Measurements from ENCODE around the gene NANOS3. TPM values are rescaled to one million over a fixed set of nuclear protein-coding genes. Genes with fewer than 3 reads are reported as not detected.
"Not testable (repeated sequence)": the region's sequence is repeated elsewhere in the genome, so short reads cannot be mapped to it uniquely, and the experiment has no call there.

Gene NANOS3
- total RNA-seq, 2 experiments from 2014 or later = 1.1 to 2.8 TPM

DNA sequence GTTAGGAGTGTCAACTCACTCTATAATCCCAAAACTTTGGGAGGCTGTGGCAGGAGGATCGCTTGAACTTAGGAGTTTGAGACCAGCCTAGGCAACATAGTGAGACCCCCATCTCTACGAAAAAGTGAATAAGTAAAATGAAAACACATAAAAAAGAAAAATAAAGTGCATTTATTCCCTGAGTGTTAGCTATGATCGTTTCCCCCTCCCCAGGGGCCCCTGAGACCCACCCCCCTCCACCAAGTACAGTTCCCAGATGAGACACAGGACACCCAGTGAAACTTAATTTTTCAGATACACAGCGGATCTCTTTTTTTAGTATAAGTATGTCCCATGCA lies 28.6 kb upstream of the NANOS3 start:
- Mint-ChIP-seq H3K27ac (no peak overlapping the region), H3K27me3 (no peaks in the 10 kb centered on the region)
- DNase-seq = no peak

DNA sequence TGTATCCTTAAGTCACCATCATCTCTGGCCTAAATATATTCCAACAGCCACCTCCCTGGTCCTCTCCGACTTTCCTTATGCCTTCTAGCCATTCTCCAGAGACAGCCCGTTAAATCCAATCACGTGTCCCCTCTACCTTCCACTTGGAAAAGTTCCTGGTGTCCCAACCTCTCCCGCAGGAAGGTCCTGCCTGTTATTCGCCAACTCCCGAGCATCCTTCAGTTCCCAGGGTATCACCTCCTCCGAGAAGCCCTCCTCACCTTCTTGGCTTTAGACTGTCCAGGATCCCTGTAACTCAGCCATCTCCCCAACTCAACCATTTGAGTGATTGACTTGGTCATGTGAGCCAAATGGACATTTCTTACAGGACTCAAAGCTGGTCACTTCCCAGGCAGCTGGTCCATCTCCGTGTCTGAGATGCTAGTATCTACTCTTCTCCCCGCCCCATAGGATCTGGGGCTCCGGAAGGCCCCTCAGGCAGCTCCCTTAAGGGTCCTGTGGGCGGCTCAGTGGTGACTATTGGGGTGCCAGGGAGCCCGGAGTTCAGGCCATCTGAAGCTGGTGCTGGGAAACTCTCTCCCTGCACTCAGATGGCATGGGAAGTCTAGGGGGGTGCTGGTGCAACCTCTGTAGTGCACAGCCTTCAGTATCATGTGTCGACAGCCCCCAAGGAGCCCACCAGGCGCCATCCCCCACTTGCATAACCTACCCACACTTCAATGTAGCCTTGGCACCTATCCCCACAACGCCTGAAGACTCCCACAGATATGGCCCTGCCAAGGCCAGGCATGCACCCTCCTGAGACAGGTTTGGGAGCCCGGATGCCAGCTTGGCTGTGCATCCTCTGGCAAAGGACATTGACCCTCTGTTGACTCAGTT lies 27.9 kb upstream of the NANOS3 start:
- H3K27me3 Mint-ChIP-seq = no peaks in the 10 kb centered on the region
- ATAC-seq (no peak), DNase-seq (no peak)
- H3K27ac Mint-ChIP-seq = peak overlapping the region; percentile 31
- no peaks in the 10 kb centered on the region for H3K36me3 Mint-ChIP-seq
- peaks cover 43% of the 10 kb centered on the region for H3K4me1 Mint-ChIP-seq
- CTCF ChIA-PET = interaction anchor here (1.1 to 9.2 kb wide), 4 partner anchors 12 to 66 kb away, joined by 5 to 91 read pairs (median 14); no protein-coding TSS in a partner anchor
- H3K4me3 Mint-ChIP-seq = no peak overlapping the region
- no peaks in the 10 kb centered on the region for H3K9me3 Mint-ChIP-seq (ENCODE audit: low read depth)

More for the DNA sequence above, 28.6 kb upstream of the NANOS3 start:
- no peaks in the 10 kb centered on the region for H3K36me3 Mint-ChIP-seq
- CTCF ChIA-PET = interaction anchor here (1.7 to 9.2 kb wide), 3 partner anchors 11 to 65 kb away, joined by 7 to 91 read pairs (median 20); no protein-coding TSS in a partner anchor
- no peak overlapping the region for H3K4me3 Mint-ChIP-seq
- H3K4me1 Mint-ChIP-seq = peaks cover 47% of the 10 kb centered on the region
- H3K9me3 Mint-ChIP-seq (ENCODE audit: low read depth) = no peaks in the 10 kb centered on the region
- ATAC-seq = no peak

DNA sequence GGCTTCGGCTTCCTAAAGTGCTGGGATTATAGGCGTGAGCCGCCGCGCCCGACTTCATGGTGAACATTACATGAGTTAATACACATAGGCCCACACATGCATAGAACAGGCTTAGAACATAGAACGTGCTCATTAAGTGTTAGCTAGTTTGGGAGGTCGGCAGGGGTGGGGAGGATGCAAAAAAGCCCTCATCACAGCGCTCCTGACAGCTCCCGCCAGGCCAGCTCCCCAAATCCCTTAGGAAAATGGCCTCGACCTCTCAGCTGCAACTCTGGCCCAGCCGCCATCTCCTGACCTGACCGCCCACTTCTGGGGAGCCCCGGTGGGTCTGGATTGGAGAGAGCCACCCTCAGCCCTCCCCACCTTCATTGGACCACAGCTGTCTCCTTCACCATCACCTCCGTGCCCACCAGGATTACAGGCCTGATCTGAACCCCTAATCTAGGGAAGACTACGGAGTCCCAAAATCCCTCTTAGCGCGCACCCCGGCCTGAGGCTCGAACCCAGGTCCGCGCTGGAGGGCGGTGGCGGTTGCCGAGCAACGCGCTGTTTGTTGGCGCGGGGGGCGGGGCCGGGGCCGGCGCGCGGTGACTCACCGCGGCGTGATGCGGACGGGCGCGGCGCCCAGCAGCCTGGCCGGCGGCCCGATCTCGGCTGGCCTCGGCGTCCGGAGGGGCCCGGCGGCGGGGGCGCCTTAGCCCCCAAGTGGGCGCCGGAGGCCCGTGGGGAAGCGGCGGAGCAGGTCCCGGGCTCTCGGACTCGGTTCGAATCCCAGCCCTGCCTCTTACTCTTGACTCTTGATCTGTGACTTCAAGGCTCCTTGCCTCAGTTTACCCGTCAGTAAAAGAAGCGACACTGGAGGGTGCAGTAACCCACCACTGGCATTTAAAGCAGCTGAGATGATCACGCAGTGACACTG lies 26.7 kb upstream of the NANOS3 start:
- CTCF ChIA-PET = interaction anchor here (1.1 to 9.2 kb wide), 4 partner anchors 12 to 67 kb away, joined by 3 to 91 read pairs (median 12); no protein-coding TSS in a partner anchor
- Mint-ChIP-seq H3K27me3 (no peaks in the 10 kb centered on the region), H3K4me3 (peak overlapping the region; percentile 51), H3K9me3 (ENCODE audit: low read depth) (no peaks in the 10 kb centered on the region), H3K36me3 (no peaks in the 10 kb centered on the region), H3K27ac (peak overlapping the region; percentile 75), H3K4me1 (peaks cover 31% of the 10 kb centered on the region)
- ATAC-seq (peak; percentile 7), DNase-seq (peak; percentile 77)

DNA sequence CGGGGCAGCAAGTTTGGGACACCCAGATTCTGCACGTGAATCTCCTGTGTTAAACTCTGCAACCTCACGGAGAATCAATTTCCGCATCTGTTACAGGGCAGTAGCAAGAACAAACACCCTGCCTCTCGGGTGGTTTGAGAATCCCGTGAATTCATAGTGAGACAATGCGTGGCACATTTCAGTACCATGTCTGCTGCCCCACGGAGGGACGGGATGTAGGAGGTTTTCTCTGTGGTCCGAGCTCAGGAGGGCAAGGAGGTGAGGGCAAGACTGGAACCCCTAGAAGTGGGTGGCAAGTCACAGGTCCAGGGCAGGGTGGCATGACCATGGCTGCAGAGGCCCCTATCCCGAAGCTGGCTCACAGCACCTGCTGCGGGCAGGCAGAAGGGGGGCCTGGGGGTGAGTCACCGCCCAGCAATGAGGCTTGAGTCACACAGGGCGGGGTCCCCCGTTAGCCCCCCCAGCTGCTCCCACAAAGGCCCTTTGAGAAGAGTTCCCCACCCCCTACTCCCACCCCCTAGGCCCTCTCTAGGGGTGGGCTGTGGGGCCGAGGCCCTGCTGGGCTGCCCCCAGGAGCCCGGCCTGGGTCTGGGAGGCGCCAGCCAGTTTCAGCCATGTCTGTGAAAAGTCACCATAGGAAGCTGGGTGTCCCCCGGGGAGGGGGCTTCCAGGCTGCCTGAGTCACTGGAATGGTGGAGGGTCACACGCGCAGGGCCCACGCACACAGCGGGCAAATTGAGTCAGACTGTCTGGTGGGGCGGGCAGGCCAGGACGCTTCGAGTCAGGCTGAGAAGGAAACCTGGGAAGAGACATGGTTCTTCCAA lies 25.8 kb upstream of the NANOS3 start:
- CTCF ChIA-PET = interaction anchor here (1.1 to 9.2 kb wide), 5 partner anchors 11 to 102 kb away, joined by 3 to 91 read pairs (median 5); no protein-coding TSS in a partner anchor
- ATAC-seq (no peak), DNase-seq (no peak)
- Mint-ChIP-seq H3K27me3 (no peaks in the 10 kb centered on the region), H3K4me3 (peak overlapping the region; percentile 51), H3K9me3 (ENCODE audit: low read depth) (no peaks in the 10 kb centered on the region), H3K27ac (peak overlapping the region; percentile 75), H3K36me3 (no peaks in the 10 kb centered on the region), H3K4me1 (peaks cover 25% of the 10 kb centered on the region)

DNA sequence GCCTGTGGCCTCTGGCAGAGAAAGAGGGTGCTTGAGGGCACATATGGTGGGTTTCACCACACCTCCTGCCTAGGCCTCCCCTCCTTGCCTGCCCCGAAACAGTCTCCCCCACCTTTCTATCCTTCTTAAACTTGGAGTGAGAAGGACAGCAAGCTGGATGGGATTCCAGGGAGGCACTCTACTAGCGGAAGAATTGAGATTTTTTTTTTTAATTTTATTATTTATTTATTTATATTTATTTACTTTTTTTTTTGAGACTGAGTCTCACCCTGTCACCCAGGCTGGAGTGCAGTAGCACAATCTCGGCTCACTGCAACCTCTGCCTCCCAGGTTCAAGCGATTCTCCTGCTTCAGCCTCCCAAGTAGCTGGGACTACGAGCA lies 25.2 kb upstream of the NANOS3 start:
- peaks cover 19% of the 10 kb centered on the region for H3K4me1 Mint-ChIP-seq
- H3K27me3 Mint-ChIP-seq; H3K27ac Mint-ChIP-seq; H3K9me3 Mint-ChIP-seq (ENCODE audit: low read depth); ATAC-seq; H3K4me3 Mint-ChIP-seq; H3K36me3 Mint-ChIP-seq; DNase-seq: not testable (repeated sequence)
- CTCF ChIA-PET = interaction anchor here (0.7 to 9.2 kb wide), 8 partner anchors 10 to 220 kb away, joined by 3 to 91 read pairs (median 3); partner anchors contain the start of gene MISP3

DNA sequence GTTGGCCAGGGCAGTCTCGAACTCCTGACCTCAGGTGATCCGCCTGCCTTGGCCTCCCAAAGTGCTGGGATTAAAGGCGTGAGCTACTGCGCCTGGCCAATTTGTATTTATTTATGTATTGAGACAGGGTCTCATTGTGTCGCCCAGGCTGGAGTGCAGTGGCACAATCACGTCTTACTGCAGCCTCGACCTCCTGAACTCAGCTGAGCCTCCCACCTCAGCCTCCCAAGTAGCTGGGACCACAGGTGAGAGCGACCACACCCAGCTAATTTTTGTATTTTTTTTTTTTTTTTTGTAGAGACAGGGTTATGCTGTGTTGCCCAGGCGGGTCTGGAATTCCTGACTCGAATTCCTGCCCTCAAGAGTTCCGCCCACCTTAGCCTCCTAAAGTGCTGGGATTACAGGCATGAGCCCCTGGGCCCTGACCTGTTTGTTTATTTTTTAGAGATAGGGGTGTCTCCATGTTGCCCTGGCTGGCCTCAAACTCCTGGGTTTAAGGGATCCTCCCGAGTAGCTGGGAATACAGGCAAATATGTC lies 24.7 kb upstream of the NANOS3 start:
- ATAC-seq; H3K27ac Mint-ChIP-seq; H3K9me3 Mint-ChIP-seq (ENCODE audit: low read depth); H3K4me3 Mint-ChIP-seq; H3K36me3 Mint-ChIP-seq; H3K27me3 Mint-ChIP-seq; DNase-seq: not testable (repeated sequence)
- H3K4me1 Mint-ChIP-seq = peaks cover 16% of the 10 kb centered on the region
- CTCF ChIA-PET = interaction anchor here (0.7 to 9.2 kb wide), 8 partner anchors 10 to 220 kb away, joined by 3 to 91 read pairs (median 3); partner anchors contain the start of gene MISP3

DNA sequence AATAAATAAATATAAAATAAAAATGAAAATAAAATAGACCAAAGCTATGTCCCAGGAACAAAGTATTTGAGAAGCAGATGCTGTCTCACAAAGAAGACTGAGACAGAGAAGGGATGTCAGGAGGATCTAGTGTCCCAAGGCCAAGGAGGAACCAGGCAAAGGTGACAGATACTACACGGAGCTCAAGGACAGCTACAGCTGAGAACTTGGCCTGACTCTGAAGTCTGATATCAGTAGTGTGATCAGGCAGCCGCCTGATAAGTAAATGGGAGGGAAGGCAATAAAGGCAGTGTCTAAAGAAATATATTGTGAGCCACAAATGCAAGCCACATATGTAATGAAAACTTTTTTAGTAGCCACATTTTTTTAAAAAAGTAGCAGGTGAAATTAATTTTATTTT lies 20.4 kb upstream of the NANOS3 start:
- Mint-ChIP-seq H3K27ac (no peak overlapping the region), H3K9me3 (ENCODE audit: low read depth) (no peaks in the 10 kb centered on the region), H3K36me3 (no peaks in the 10 kb centered on the region), H3K27me3 (no peaks in the 10 kb centered on the region), H3K4me3 (no peak overlapping the region), H3K4me1 (peaks cover 16% of the 10 kb centered on the region)
- ATAC-seq (no peak), DNase-seq (no peak)
- CTCF ChIA-PET = interaction anchor here (1.3 to 1.9 kb wide), 3 partner anchors 20 to 72 kb away, joined by 3 to 12 read pairs (median 3); no protein-coding TSS in a partner anchor

DNA sequence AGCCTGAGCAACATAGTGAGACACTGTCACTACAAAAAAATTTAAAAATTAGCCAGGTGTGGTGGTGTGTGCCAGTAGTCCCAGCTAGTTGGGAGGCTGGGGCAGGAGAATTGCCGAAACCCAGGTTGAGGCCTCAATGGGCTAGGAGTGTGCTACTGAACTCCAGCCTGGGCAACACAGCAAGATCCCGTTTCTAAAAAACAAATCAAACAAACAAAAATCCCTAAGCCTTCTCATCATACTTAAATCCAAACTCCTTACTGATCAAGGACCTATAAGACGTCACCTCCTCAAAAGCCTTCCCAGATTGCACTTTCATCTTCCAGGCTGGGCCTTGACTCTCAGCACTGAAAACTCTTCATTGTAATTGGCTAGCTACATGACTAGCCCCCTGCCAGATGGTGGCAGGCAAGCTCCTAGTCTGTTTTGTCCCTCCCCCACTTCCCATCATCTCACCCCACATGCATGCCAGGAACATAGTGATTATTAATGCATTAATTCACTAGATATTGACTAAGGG lies 17.5 kb upstream of the NANOS3 start:
- Mint-ChIP-seq H3K27ac (no peak overlapping the region), H3K9me3 (ENCODE audit: low read depth) (no peaks in the 10 kb centered on the region), H3K4me3 (no peak overlapping the region), H3K4me1 (peaks cover 31% of the 10 kb centered on the region), H3K27me3 (peaks cover 10% of the 10 kb centered on the region), H3K36me3 (no peaks in the 10 kb centered on the region)
- DNase-seq (no peak), ATAC-seq (no peak)
- CTCF ChIA-PET = interaction anchor here (0.6 to 8.6 kb wide), 2 partner anchors 73 to 104 kb away, joined by 3 to 244 read pairs; no protein-coding TSS in a partner anchor

DNA sequence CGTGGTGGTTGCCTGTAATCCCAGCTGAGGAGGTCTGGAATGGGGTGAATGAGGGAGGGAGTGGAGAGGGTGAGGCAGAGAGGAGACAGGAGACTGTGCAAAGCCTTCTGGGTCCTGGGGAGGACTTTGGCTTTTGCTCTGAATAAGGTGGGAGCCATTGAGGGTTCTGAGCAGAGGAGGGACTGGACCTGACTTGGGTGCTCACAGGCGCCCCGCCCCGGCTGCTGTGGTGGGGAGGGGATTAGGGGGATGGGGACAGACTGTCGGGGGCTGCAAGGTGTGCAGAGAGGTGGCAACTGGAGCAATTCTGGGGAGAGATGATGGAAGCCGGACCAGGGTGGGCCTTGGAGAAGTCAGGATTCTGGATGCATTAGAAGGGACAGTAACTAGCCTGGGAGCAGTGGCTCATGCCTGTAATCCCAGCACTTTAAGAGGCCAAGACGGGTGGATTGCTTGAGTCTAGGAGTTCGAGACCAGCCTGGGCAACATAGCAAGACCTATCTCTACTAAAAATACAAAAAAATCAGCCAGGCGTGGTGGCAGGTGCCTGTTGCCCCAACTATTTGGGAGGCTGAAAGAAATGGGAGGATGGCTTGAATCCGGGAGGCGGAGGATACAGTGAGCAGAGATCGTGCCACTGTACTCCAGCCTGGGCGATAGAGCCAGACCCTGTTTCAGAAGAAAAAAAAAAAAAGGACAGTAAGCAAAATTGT lies 16.1 kb upstream of the NANOS3 start:
- ATAC-seq (no peak), DNase-seq (no peak)
- peaks cover 35% of the 10 kb centered on the region for H3K4me1 Mint-ChIP-seq
- H3K9me3 Mint-ChIP-seq (ENCODE audit: low read depth) = no peaks in the 10 kb centered on the region
- peaks cover 13% of the 10 kb centered on the region for H3K27me3 Mint-ChIP-seq
- H3K36me3 Mint-ChIP-seq = no peaks in the 10 kb centered on the region
- H3K4me3 Mint-ChIP-seq = peak overlapping the region; percentile 91
- peak overlapping the region; percentile 92 for H3K27ac Mint-ChIP-seq
- CTCF ChIA-PET = interaction anchor here (0.6 to 8.6 kb wide), 18 partner anchors 11 to 583 kb away, joined by 3 to 244 read pairs (median 10); partner anchors contain the start of genes ASF1B, C19orf53 and ZSWIM4

DNA sequence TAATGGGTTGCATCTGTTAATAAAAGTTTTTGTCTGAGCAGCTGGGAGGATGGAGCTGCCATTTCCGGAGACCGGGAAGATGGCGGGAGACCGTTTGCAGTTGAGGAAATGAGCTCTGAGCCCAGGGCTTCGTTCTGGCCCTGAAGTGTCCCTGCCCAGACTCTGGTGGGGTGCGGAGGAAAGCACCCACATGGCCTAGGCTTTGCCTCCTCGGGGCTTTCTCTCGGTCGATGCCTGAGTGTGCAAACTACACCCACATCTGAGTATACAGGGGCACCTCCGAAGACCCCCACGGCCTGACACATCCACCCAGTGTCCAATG lies 15.6 kb upstream of the NANOS3 start:
- Mint-ChIP-seq H3K27me3 (peaks cover 16% of the 10 kb centered on the region), H3K4me1 (peaks cover 38% of the 10 kb centered on the region), H3K9me3 (ENCODE audit: low read depth) (no peaks in the 10 kb centered on the region), H3K4me3 (peak overlapping the region; percentile 91), H3K36me3 (no peaks in the 10 kb centered on the region), H3K27ac (peak overlapping the region; percentile 92)
- CTCF ChIA-PET = interaction anchor here (0.6 to 8.6 kb wide), 21 partner anchors 11 to 275 kb away, joined by 3 to 244 read pairs (median 7); partner anchors contain the start of genes ASF1B, C19orf53, DCAF15 and RFX1
- DNase-seq = no peak
- peak; percentile 14 for ATAC-seq

DNA sequence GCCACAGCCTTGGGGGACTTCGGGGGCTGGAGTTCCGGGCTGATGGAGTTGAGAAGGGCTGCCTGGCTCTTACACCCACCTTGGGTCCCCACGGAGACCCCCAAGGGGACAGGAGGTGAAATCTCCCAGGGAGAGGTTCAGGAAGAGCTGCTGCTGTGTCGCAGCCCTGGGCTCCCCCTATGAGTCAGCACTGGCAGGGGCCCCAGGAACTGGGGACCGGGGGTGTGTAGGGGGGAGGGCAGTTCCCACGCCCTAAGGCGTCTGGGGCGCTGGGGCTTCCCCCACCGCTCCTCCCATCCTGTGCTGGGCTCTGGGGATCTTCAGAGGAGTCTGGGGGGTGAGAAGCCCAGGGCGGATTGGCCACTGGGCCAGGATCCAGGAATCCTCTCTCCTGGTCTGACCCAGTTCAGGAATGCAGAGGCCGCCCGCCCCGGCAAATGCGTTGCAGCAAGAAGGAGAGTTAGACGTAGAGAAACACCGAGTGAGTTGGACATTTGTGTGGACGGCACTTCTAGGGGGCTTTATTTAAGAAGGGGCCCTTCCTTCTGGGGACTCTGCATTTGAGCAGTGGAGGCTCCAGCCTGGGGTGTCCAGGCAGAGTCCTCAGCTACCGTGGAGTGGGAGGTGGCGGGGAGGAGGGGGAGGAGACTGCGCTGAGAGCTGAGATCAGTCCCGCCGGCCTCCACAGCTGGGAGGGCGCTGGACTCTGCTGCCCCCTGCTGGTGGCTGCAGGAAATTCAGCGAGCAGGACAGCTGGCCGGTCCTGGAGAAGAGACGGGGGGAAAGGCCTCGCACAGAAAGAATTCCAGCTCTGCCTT lies 15.0 kb upstream of the NANOS3 start:
- H3K9me3 Mint-ChIP-seq (ENCODE audit: low read depth) = no peaks in the 10 kb centered on the region
- H3K27ac Mint-ChIP-seq = peak overlapping the region; percentile 92
- CTCF ChIA-PET = interaction anchor here (0.7 to 8.6 kb wide), 44 partner anchors 9 to 800 kb away, joined by 3 to 244 read pairs (median 5); partner anchors contain the start of genes ASF1B, C19orf53, DCAF15 and IL27RA
- ATAC-seq (peak; percentile 92), DNase-seq (peak; percentile 94)
- peaks cover 42% of the 10 kb centered on the region for H3K4me1 Mint-ChIP-seq
- peak overlapping the region; percentile 91 for H3K4me3 Mint-ChIP-seq
- peaks cover 20% of the 10 kb centered on the region for H3K27me3 Mint-ChIP-seq
- no peaks in the 10 kb centered on the region for H3K36me3 Mint-ChIP-seq
